Measurements from ENCODE around the gene SLC45A2. TPM values are rescaled to one million over a fixed set of nuclear protein-coding genes. Genes with fewer than 3 reads are reported as not detected.

Gene SLC45A2
- total RNA-seq, 3 donors from 2014 or later (not counting 1 experiment from before 2014, with no cell fraction given) = not detected

DNA sequence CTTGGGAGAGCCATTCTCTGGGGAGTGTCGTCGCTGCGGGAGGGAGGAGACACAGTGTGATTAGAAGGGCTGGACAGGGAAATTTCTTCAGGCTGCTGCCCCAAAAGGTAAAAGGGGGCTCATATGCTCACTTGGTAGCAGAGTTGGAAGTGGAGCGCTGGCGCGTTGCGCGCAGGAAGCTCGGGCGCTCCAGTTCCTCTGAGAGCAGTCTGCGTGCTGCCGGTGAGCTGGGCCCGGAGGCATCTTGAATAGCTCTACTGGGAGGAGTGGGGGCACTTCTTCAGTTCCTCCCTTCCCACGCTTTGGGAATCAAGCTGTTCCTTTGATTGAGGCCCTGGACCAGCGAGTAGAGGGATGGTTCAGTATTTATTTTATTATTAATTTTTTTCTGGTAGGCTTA is 45.6 kb downstream of the SLC45A2 start:
- ATAC-seq (no peak), DNase-seq (no peak)
- H3K9me3 Mint-ChIP-seq = no peaks in the 10 kb centered on the region
- peaks cover 28 to 61% of the 10 kb centered on the region in 2 donors for H3K27me3 Mint-ChIP-seq (ENCODE audit: low read depth in 2 of 2)
- no peaks in the 10 kb centered on the region for H3K4me1 Mint-ChIP-seq
- intact Hi-C loops (cut with micrococcal nuclease) = no loop called here
- TF ChIP-seq, protein P1, sequence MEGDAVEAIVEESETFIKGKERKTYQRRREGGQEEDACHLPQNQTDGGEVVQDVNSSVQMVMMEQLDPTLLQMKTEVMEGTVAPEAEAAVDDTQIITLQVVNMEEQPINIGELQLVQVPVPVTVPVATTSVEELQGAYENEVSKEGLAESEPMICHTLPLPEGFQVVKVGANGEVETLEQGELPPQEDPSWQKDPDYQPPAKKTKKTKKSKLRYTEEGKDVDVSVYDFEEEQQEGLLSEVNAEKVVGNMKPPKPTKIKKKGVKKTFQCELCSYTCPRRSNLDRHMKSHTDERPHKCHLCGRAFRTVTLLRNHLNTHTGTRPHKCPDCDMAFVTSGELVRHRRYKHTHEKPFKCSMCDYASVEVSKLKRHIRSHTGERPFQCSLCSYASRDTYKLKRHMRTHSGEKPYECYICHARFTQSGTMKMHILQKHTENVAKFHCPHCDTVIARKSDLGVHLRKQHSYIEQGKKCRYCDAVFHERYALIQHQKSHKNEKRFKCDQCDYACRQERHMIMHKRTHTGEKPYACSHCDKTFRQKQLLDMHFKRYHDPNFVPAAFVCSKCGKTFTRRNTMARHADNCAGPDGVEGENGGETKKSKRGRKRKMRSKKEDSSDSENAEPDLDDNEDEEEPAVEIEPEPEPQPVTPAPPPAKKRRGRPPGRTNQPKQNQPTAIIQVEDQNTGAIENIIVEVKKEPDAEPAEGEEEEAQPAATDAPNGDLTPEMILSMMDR (IDR thresholded peaks at IDR 0.05) = no peak
- H3K27me3 ChIP-seq (ENCODE audit: control insufficient read depth, insufficient read depth, low read length) = peaks cover 12% of the 10 kb centered on the region
- no peaks in the 10 kb centered on the region for H3K36me3 Mint-ChIP-seq
- H3K4me3 Mint-ChIP-seq = no peak overlapping the region
- WGBS (ENCODE audit: insufficient coverage) = 23% methylated on average over 14 of the region's 15 CpGs
- no peak overlapping the region for H3K4me3 ChIP-seq (ENCODE audit: low read length)
- H3K9me3 ChIP-seq (ENCODE audit: control insufficient read depth, insufficient read depth, low read length) = no peaks in the 10 kb centered on the region
- no peak overlapping the region for H3K27ac Mint-ChIP-seq
- H3K36me3 ChIP-seq (ENCODE audit: control insufficient read depth, insufficient read depth, low read length) = no peaks in the 10 kb centered on the region
- no peak overlapping the region for H3K27ac ChIP-seq (ENCODE audit: low read length)
- H3K4me1 ChIP-seq (ENCODE audit: control insufficient read depth, insufficient read depth, low read length) = no peaks in the 10 kb centered on the region

DNA sequence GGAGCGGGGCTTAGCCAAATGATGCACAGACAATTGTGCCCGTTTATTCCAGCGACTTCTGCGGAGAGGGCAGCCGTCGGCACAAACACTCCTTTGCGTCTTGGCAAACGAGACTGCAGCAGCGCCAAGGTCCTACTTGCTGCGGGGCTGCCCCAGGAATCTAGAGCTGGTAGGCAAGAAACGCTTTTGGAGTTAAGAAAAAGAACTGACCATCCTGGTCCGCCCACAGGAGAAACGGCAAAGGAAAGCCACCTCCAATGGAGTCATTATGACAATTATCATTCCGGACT is 46.0 kb downstream of the SLC45A2 start:
- Histone ChIP-seq H3K27me3 (ENCODE audit: control insufficient read depth, insufficient read depth, low read length) (peaks cover 12% of the 10 kb centered on the region), H3K36me3 (ENCODE audit: control insufficient read depth, insufficient read depth, low read length) (no peaks in the 10 kb centered on the region), H3K9me3 (ENCODE audit: control insufficient read depth, insufficient read depth, low read length) (no peaks in the 10 kb centered on the region), H3K4me3 (ENCODE audit: low read length) (no peak overlapping the region), H3K4me1 (ENCODE audit: control insufficient read depth, insufficient read depth, low read length) (no peaks in the 10 kb centered on the region), H3K27ac (ENCODE audit: low read length) (no peak overlapping the region)
- ATAC-seq = no peak
- H3K4me3 Mint-ChIP-seq = no peak overlapping the region
- intact Hi-C loops (cut with micrococcal nuclease) = no loop called here
- H3K4me1 Mint-ChIP-seq = no peaks in the 10 kb centered on the region
- H3K27me3 Mint-ChIP-seq (ENCODE audit: low read depth in 2 of 2) = peaks cover 28 to 56% of the 10 kb centered on the region in 2 donors
- no peak overlapping the region for H3K27ac Mint-ChIP-seq
- TF ChIP-seq, protein P1 (IDR thresholded peaks at IDR 0.05) = no peak
- DNase-seq = no peak
- no peaks in the 10 kb centered on the region for H3K9me3 Mint-ChIP-seq
- WGBS (ENCODE audit: insufficient coverage) = 23% methylated on average over 14 of the region's 14 CpGs
- H3K36me3 Mint-ChIP-seq = no peaks in the 10 kb centered on the region

DNA sequence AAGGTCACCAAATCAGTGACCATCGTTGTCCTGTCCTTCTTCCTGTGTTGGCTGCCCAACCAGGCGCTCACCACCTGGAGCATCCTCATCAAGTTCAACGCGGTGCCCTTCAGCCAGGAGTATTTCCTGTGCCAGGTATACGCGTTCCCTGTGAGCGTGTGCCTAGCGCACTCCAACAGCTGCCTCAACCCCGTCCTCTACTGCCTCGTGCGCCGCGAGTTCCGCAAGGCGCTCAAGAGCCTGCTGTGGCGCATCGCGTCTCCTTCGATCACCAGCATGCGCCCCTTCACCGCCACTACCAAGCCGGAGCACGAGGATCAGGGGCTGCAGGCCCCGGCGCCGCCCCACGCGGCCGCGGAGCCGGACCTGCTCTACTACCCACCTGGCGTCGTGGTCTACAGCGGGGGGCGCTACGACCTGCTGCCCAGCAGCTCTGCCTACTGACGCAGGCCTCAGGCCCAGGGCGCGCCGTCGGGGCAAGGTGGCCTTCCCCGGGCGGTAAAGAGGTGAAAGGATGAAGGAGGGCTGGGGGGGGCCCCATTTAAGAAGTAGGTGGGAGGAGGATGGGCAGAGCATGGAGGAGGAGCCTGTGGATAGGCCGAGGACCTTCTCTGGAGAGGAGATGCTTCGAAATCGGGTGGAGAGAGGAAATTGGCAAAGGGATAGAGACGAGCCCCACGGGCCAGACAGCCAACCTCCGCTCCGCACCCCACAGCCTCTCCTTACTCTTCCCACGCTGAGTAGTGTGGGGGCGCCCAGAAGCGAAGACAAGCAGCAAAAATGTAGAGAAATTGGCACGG is 46.6 kb downstream of the SLC45A2 start:
- intact Hi-C loops (cut with micrococcal nuclease) = no loop called here
- Mint-ChIP-seq H3K36me3 (no peaks in the 10 kb centered on the region), H3K9me3 (no peaks in the 10 kb centered on the region), H3K4me1 (no peaks in the 10 kb centered on the region), H3K27ac (no peak overlapping the region), H3K4me3 (no peak overlapping the region), H3K27me3 (ENCODE audit: low read depth in 2 of 2) (peaks cover 26 to 52% of the 10 kb centered on the region in 2 donors)
- WGBS (ENCODE audit: insufficient coverage) = 32% methylated on average over 54 of the region's 54 CpGs
- Histone ChIP-seq H3K27me3 (ENCODE audit: control insufficient read depth, insufficient read depth, low read length) (peaks cover 12% of the 10 kb centered on the region), H3K4me3 (ENCODE audit: low read length) (no peak overlapping the region), H3K4me1 (ENCODE audit: control insufficient read depth, insufficient read depth, low read length) (no peaks in the 10 kb centered on the region), H3K27ac (ENCODE audit: low read length) (no peak overlapping the region), H3K36me3 (ENCODE audit: control insufficient read depth, insufficient read depth, low read length) (no peaks in the 10 kb centered on the region), H3K9me3 (ENCODE audit: control insufficient read depth, insufficient read depth, low read length) (no peaks in the 10 kb centered on the region)
- TF ChIP-seq, protein P1 (IDR thresholded peaks at IDR 0.05) = no peak
- DNase-seq = no peak
- no peak for ATAC-seq

Data from natural killer cell (primary cell).